ENCODE measurements around the gene DGCR8.
A peak's percentile ranks its signal among the peaks of the same experiment; 100 is the strongest.

The DGCR8 gene

GRCh38 chr22:20110359-20110985, 30.4 kb downstream of the DGCR8 start:
- DNase-seq (ENCODE audit: low read depth): no peak

DNA sequence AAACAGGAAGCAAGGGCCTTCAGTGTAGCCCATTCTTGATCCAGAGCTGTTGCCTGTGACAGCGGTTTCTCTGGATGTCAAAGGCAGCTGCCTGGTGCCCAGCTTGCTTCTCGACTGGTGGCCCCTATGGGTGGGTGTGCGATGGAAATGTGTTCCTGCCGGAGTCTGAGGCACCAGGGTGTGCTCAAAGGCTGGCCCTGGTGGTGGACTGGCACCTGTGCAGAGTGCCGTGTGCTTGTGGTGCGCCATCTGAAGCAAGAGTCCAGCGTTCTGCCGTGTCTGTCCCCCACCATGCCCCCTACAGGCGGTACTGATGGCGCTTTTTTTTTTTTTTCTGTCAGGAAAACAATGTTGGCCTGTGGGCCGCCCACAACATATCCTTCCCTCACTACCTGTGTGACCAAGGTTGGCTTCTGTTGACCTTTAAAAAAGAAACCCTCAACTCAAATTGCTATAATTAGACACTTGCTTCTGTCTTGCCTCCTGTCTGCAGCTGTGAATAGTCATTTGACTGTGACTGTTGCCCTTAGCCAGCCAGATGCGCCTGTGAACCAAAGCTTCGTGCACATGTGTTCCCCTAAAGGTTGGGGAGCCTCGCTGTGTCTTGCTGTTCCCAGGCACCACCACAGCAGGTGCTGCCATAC, 31.1 kb downstream of the DGCR8 start:
- DNase-seq (ENCODE audit: low read depth): no peak

GRCh38 chr22:20111689-20112622, 31.9 kb downstream of the DGCR8 start:
- no peak for DNase-seq (ENCODE audit: low read depth)

DNA sequence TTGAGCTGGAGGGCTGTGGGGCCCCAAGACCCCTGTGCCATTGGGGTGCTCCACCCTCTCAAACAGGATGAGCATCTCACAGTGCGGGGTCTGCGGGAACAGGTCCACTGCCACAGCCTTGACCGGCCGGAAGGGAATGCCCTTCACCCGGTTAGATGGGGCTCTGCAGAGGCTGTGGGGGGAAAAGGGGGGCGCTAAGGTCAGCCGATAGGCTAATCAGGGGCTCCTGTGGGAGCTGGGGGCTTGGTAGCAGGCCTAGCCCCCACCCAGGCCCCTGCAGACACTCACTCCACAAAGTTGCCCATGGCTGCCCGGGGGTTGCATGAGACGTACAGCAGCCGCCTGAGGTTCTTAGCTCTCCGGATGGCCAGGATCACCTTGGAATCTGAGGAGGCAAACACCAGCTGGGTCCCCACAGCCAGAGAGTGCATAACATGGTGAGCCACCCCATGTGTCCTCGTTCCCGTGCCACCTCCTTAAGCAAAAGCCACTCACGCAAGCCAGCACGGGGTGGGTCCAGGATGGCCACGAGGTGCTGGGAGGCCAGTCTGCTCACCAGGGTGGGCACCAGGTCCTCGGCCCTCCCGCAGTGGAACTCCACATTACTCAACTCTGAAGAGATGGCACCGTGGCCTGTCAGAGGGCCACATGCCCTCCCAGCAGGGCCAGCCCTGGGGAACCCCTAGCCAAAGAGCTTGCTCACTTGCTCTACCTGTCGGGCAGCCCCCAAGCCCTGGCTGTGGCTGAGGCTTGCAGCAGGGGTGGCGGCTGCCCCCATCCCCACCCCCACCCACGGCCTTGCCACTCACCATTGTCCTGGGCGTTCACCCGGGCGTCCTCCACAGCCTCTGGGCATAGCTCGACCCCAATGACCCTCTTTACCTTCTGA, 32.8 kb downstream of the DGCR8 start:
- no peak for DNase-seq (ENCODE audit: low read depth)

DNA sequence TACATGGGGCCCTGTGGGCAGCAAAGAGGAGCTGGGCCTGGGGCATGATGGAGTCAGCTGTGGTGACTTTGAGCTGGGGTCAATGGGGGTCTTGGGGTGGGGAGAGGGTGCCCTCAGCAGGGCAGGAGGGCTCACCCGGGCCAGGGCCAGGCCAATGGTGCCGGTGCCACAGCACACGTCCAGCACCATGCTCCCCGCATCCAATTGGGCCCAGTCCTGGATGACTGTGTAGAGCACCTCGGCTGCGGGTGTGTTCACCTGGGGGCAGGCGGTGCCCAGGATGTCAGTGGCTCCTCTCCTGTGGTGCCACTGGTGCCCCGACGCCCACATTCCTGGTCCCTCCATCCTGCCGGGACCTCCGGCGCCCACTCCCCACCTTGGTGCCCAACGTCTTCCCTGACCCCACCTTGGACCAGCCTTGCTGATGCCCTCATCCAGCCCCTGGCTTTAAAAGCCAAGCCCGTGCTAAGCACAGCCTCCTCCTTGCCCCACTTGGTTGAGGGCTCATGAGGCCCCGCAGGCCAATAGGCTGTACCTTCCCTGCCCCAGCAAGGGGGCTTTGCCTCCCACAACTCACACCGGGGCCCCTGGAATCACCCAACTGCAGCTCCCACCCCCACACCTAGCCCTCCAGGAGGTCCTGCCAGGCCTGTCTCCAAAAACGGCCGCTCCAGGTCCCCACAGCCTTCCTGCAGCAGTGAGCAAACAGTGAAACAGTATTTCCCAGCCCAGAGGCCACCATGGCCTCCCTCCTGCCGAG, 33.7 kb downstream of the DGCR8 start:
- no peak for DNase-seq (ENCODE audit: low read depth)

- no peak for DNase-seq (ENCODE audit: low read depth)
These were observed 34.8 kb downstream of the DGCR8 start for GRCh38 chr22:20114506-20115475.

DNA sequence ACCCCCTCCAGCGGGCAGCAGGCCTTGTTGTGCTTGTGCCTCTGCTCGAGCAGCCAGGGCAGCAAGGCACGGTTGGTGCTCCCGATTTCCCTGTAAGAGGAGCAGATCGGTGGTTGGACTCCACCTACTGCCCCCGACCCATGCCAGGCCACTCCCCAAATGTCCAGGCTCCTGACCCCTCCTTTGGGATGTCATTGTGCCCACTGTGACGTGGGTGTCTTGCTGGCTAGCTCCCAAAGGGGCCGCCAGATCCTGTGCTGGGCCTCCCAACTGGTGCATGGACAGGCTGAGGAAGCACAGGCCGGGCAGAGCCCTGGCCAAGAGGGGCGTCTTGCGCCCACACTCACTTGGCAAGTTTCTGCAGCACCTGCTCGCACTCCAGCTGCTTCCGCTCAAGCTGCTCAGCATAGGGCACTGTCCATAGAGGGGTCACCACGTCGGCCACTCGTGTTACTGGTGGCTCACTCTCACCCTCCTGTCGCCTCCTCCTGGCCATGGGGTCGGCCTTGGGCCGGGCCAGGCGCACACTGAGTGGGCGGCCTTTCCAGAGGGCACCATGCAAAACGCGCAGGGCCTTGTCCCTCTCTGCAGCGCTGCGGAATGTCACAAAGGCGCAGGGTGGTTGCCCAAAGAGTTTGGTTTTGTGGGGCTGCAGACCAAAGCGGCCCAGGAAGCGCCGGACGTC, 35.8 kb downstream of the DGCR8 start, which contains the start of gene RANBP1:
Gene RANBP1, plus strand, starts transcription at position 414 of the 685 bp plus-strand sequence. Its CDS starts 81 bp downstream, at position 495.
- no peak for DNase-seq (ENCODE audit: low read depth)

DNA sequence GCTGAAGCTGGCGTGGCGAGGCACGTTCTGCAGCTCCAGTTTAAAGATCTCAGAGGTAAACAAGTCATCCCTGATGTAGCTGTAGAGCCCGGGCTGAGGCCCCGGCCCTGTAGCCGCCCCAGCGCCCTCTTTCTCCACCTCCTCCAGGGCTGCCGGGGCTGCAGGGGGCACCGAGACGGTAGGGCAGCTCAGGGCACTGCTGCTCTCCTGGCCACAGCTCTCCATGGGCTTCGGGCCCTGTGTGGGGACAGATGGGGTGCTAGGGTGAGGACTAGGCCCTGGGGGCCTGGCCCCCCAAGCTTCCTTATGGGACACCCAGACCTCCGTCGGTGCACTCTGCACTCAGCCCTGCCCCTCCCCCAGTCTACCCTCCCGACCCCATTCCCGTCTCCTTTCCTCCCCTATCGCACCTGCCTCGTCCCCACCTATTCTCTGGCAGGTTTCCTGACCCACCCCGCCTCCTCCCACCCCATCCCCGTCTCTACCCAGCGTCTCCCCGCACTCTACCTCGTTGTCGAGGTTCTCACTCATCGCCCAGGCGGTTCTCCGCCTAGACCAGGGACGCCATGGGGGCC, 36.4 kb downstream of the DGCR8 start:
- DNase-seq (ENCODE audit: low read depth): no peak

- peak; percentile 96 for DNase-seq (ENCODE audit: low read depth)
These were observed 37.1 kb downstream of the DGCR8 start, which contains the start of gene TRMT2A for GRCh38 chr22:20116951-20117632. Gene TRMT2A, minus strand, starts transcription at chr22:20117226. Its CDS starts 320 bp downstream, at chr22:20116906.

- peak; percentile 73 for DNase-seq (ENCODE audit: low read depth)
These were observed 37.7 kb downstream of the DGCR8 start for GRCh38 chr22:20117633-20118299.

DNA sequence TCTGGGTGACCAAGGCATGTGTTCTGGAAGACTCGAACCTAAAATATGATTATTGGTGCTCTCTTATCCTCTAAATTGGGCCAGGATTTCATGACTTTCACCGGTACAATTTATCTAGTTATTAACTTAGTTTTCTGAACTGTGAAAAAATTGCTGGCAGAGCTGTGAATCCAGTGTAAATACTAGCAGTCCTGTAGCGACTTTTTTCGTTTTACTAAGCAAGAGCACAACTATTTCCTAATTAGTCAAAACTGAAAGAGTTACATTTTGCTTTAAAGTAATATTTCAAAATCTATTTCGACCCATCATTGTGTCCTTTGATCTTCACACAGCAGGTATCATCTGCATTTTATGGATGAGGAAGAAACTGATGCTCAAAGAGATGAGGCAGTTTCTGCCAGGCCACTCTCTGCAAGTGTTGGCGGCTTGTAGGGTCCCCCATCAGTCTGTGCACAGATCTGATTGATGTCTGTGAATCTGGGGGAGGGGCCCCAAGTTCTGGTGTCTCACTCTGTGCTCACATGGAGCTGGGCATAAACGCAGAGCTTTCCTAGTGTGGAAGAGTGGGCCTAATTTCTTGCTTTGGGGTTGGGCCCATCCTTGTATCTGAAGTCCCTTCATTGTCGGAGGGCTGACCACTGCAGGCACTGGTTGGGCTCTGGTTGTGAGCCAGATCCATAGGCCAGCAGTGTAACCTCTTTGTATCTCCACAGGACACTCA, 38.4 kb downstream of the DGCR8 start:
- no peak for DNase-seq (ENCODE audit: low read depth)

DNA sequence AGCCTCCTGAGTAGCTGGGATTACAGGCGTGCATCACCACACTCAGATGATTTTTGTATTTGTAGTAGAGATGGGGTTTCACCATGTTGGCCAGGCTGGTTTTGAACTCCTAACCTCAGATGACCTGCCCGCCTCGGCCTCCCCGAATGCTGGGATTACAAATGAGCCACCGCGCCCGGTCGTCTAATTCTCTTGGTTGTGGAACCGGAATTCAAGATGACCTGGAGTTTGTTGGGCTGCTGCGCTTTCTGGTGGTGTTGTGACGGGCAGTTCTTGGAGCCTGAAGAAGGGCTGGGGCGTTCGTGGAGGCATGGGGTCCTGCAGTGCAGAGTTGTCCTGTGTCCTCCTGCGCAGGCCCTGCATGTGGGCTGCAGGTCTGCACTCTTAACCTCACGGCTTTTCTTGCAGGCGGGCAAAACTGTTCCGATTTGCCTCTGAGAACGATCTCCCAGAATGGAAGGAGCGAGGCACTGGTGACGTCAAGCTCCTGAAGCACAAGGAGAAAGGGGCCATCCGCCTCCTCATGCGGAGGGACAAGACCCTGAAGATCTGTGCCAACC, 41.9 kb downstream of the DGCR8 start:
- DNase-seq (ENCODE audit: low read depth): no peak

- no peak for DNase-seq (ENCODE audit: low read depth)
These were observed 43.5 kb downstream of the DGCR8 start for GRCh38 chr22:20123366-20124082.

DNA sequence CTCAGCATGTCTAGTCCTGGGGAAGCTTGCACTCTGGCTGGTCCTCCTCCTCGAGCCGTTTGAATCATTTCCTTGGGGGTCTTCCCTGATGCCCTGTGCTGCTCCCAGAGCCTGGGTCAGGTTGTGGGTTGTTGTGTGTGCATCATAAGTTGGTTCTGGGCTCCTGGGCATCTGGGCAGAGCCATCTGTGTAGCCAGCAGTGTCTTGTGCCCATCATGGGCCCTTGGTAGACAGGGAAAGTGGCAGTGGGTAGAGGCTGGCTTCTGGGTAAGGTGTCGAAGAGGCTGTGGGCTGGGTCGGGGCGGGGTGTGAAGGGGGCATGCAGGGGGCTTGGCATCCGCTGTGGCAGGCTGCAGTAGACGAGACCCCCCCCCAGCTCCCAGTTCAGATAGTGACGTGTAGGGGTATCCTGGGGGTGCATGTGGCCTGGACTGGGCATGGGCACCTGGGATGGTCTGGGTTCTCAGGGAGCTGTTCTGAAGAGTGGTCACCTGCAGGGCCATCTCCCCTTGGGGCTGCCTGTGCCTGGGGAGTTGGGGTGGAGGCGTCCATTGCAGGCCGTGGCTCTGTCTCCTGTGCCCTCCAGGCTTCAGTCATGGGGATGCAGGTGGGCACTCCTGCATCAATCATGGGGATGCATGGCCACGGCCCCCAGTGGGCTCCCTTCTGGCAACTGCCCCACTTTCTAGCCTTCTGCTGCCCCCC, 44.2 kb downstream of the DGCR8 start:
- no peak for DNase-seq (ENCODE audit: low read depth)
